ENCODE results near the gene ANKZF1. TPM values are rescaled to one million over a fixed set of nuclear protein-coding genes. Genes with fewer than 3 reads are reported as not detected.

The ANKZF1 gene
- total and polyA plus RNA-seq, 2 of the 4 experiments (the other 2 are of a cell fraction), result 18.6 to 33.8 TPM

GRCh38 chr2:219252570-219252899 lies 22.9 kb downstream of the ANKZF1 start:
- DNase-seq (no peak), ATAC-seq (ENCODE audit: low read depth) (no peak)
- Histone ChIP-seq H3K27me3 (ENCODE audit: control insufficient read depth, insufficient read depth, low read length) (peaks cover 13% of the 10 kb centered on the region), H3K14ac (replicated peaks; ENCODE audit: low read depth, low read length) (no peak overlapping the region), H3K18ac (ENCODE audit: low read depth, low read length) (no peak overlapping the region), H3K9ac (ENCODE audit: low read depth, low read length) (no peak overlapping the region), H4K5ac (ENCODE audit: low read depth, low read length) (no peak overlapping the region; the same call in 1 of the 2 replicates), H3K9me3 (ENCODE audit: control insufficient read depth, insufficient read depth, low read length) (no peaks in the 10 kb centered on the region), H2BK20ac (ENCODE audit: low read depth, low read length) (no peak overlapping the region), H3K36me3 (ENCODE audit: control insufficient read depth, insufficient read depth, low read length) (peaks cover 14% of the 10 kb centered on the region; the same call in 1 of the 2 replicates), H3K9me1 (ENCODE audit: insufficient read depth, low read length) (peaks cover 30% of the 10 kb centered on the region), H3K23ac (ENCODE audit: low read depth, low read length) (no peak overlapping the region), H2BK5ac (ENCODE audit: low read depth, low read length, poor library complexity, severe bottlenecking) (no peak overlapping the region), H3K4me2 (ENCODE audit: low read depth, low read length) (peak overlapping the region; percentile 96), H3K4ac (ENCODE audit: low read depth, low read length) (peak overlapping the region; percentile 35; the same call in 1 of the 2 replicates), H3K27ac (ENCODE audit: insufficient read depth, low read length) (no peak overlapping the region), H3K79me1 (ENCODE audit: low read depth in 1 of 2, low read length in 2 of 2) (peaks cover 6 to 15% of the 10 kb centered on the region in 2 experiments; a peak in 3 of 4 replicates), H2BK120ac (ENCODE audit: low read depth, low read length) (peak overlapping the region; percentile 8; the same call in 1 of the 2 replicates), H2AFZ (replicated peaks; ENCODE audit: low read length, poor library complexity) (peak overlapping the region; percentile 93), H2AK9ac (replicated peaks; ENCODE audit: low read depth, low read length, poor library complexity) (peak overlapping the region; percentile 5), H3K56ac (ENCODE audit: extremely low read depth, insufficient read depth, low read length) (no peak overlapping the region), H4K8ac (ENCODE audit: low read depth in 2 of 2, low read length in 2 of 2) (peak overlapping the region in 1 of 2 experiments; percentile 40; a peak in 1 of 4 replicates), H4K91ac (ENCODE audit: insufficient read depth, low read depth, low read length) (no peak overlapping the region), H2AK5ac (ENCODE audit: low read depth, low read length) (no peak overlapping the region), H3K4me1 (ENCODE audit: control insufficient read depth, insufficient read depth, low read length) (peaks cover 40% of the 10 kb centered on the region), H2BK15ac (ENCODE audit: low read depth, low read length) (no peak overlapping the region), H4K20me1 (ENCODE audit: insufficient read depth, low read length) (0 out of 2 replicates have a peak, but pooled peaks cover 8% of the 10 kb centered on the region), H3K4me3 (ENCODE audit: insufficient read depth, low read depth, low read length) (peak overlapping the region; percentile 57; the same call in 1 of the 2 replicates)
- 23% methylated on average over 7 of the region's 9 CpGs; no CpG with 5 or more reads in 1 of the 2 experiments for WGBS, 2 experiments (ENCODE audit: extremely low coverage in 2 of 2, insufficient read length in 1 of 2)
- in situ Hi-C loops (cut with MboI; ENCODE audit: low sequenced_read_pairs), result no loop called here
- BruUV-seq (replicated peaks), result no TSS peak
- CTCF ChIA-PET, result interaction anchor here (0.6 kb wide), 1 partner anchor 37 kb away, joined by 3 read pairs; no protein-coding TSS in a partner anchor
- POLR2A ChIA-PET (ENCODE audit: unreplicated experiment), result no interaction called here
- dilution Hi-C loops (cut with HindIII; ENCODE audit: low sequenced_read_pairs, unreplicated experiment), result no loop called here
- intact Hi-C loops (cut with micrococcal nuclease), result no loop called here
- TF ChIP-seq CHD1 (IDR thresholded peaks at IDR 0.05; ENCODE audit: low read depth, low read length) (no peak), RAD21 (IDR thresholded peaks at IDR 0.05; ENCODE audit: low read length) (no peak), NFE2L2 (IDR thresholded peaks at IDR 0.05; ENCODE audit: low read depth, low read length) (no peak), BHLHE40 (IDR thresholded peaks at IDR 0.05; ENCODE audit: low read depth, low read length) (no peak), POLR2A (IDR thresholded peaks at IDR 0.05; ENCODE audit: low read depth, low read length) (no peak), SMC3 (IDR thresholded peaks at IDR 0.05; ENCODE audit: low read depth, low read length) (no peak), CEBPB (IDR thresholded peaks at IDR 0.05; ENCODE audit: low read depth, low read length) (no peak), MAFK (IDR thresholded peaks at IDR 0.05; ENCODE audit: low read depth, low read length) (no peak), FOS (IDR thresholded peaks at IDR 0.05; ENCODE audit: low read depth, low read length) (no peak), RFX5 (IDR thresholded peaks at IDR 0.05; ENCODE audit: low read depth, low read length) (no peak), RCOR1 (IDR thresholded peaks at IDR 0.05; ENCODE audit: insufficient replicate concordance, low read length) (no peak), CTCF (conservative IDR thresholded peaks at IDR 0.05; ENCODE audit: low read depth, low read length) (no peak), USF2 (IDR thresholded peaks at IDR 0.05; ENCODE audit: low read depth, low read length) (no peak), MAZ (IDR thresholded peaks at IDR 0.05; ENCODE audit: borderline replicate concordance, low read depth, low read length) (no peak), MXI1 (IDR thresholded peaks at IDR 0.05; ENCODE audit: borderline replicate concordance, low read depth, low read length) (no peak), ELK1 (IDR thresholded peaks at IDR 0.05; ENCODE audit: borderline replicate concordance, low read depth, low read length) (no peak)
